ENCODE data around the gene CSH2. TPM values are rescaled to one million over a fixed set of nuclear protein-coding genes. Genes with fewer than 3 reads are reported as not detected.
"Not testable (repeated sequence)": the region's sequence is repeated elsewhere in the genome, so short reads cannot be mapped to it uniquely, and the experiment has no call there.

Gene CSH2
- total and polyA plus RNA-seq, 3 experiments from 2014 or later = not detected

DNA sequence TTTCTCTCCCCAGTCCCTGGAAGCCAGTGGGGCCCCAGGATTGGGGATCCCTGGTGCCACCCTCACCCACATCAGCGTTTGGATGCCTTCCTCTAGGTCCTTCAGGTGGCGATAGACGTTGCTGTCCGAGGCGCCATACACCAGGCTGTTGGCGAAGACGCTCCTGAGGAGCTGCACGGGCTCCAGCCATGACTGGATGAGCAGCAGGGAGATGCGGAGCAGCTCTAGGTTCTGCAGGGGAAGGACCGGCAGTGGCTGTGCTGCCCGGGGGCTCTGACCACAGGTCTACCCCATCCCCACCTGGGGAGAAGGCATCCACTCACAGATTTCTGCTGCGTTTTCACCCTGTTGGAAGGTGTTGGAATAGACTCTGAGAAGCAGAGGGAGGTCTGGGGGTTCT lies 7.2 kb upstream of the CSH2 start:
- H3K27me3 ChIP-seq (ENCODE audit: insufficient read depth, low read length, poor library complexity, severe bottlenecking) = no peaks in the 10 kb centered on the region
- H3K9me3 Mint-ChIP-seq = no peaks in the 10 kb centered on the region
- no peaks in the 10 kb centered on the region for H3K36me3 ChIP-seq (ENCODE audit: insufficient read depth, low read length)
- ChIA-PET CTCF (interaction anchor here (1.7 kb wide), 1 partner anchor 9 kb away, joined by 7 read pairs; no protein-coding TSS in a partner anchor), POLR2A (no interaction called here)
- H3K4me1 ChIP-seq (ENCODE audit: insufficient read depth, low read length) = no peaks in the 10 kb centered on the region
- H3K4me1 Mint-ChIP-seq = peaks cover 0 to 3% (median 0%) of the 10 kb centered on the region in 3 donors
- H3K27ac ChIP-seq (ENCODE audit: low read depth, low read length) = no peak overlapping the region
- no peak for DNase-seq
- H3K27me3 Mint-ChIP-seq = peaks cover 4 to 10% of the 10 kb centered on the region in 2 donors
- no peak overlapping the region for H3K4me3 Mint-ChIP-seq
- no peak overlapping the region for H3K4me3 ChIP-seq (ENCODE audit: low read length)
- H3K9me3 ChIP-seq (ENCODE audit: low read length) = no peaks in the 10 kb centered on the region
- no peaks in the 10 kb centered on the region for H3K36me3 Mint-ChIP-seq
- no peak overlapping the region for H3K27ac Mint-ChIP-seq

DNA sequence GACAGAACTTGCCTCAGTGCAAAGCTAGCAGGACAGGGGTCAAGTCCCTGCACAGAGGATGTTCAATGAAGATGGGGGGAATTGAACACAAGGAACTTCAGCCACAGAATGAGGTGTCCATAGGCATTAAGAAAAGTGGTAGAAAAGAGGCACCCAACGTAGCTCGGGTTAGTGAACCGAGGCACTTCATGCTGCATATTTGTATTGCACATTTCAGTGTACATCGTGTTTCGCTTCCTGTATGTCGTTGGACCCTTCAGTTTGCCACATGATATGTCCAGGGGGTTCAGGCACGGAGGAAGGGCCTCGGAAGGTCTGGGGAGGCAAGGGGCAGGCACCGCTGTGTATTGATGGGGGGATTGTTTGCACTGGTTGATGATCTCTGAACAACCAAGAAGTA lies 4.9 kb upstream of the CSH2 start:
- H3K27me3 Mint-ChIP-seq = peaks cover 4 to 10% of the 10 kb centered on the region in 2 donors
- not testable (repeated sequence) for H3K27me3 ChIP-seq (ENCODE audit: insufficient read depth, low read length, poor library complexity, severe bottlenecking); H3K9me3 Mint-ChIP-seq; H3K36me3 Mint-ChIP-seq; H3K9me3 ChIP-seq (ENCODE audit: low read length); H3K4me3 Mint-ChIP-seq; H3K4me1 Mint-ChIP-seq; H3K4me3 ChIP-seq (ENCODE audit: low read length); H3K27ac Mint-ChIP-seq; H3K4me1 ChIP-seq (ENCODE audit: insufficient read depth, low read length); H3K36me3 ChIP-seq (ENCODE audit: insufficient read depth, low read length); DNase-seq; H3K27ac ChIP-seq (ENCODE audit: low read depth, low read length)
- CTCF ChIA-PET = interaction anchor here (1.3 to 2.2 kb wide), 4 partner anchors 11 to 41 kb away, joined by 3 to 9 read pairs (median 4); no protein-coding TSS in a partner anchor
- POLR2A ChIA-PET = interaction anchor here (0.6 kb wide), 1 partner anchor 169 kb away, joined by 3 read pairs; no protein-coding TSS in a partner anchor

GRCh38 chr17:63874693-63875092 lies 1.2 kb upstream of the CSH2 start:
- not testable (repeated sequence) for H3K9me3 Mint-ChIP-seq

GRCh38 chr17:63874061-63874626 lies 667 bp upstream of the CSH2 start:
- POLR2A ChIA-PET; CTCF ChIA-PET; H3K27me3 ChIP-seq (ENCODE audit: insufficient read depth, low read length, poor library complexity, severe bottlenecking): not testable (repeated sequence)

More at GRCh38 chr17:63874693-63875092, 1.2 kb upstream of the CSH2 start:
- H3K27me3 Mint-ChIP-seq; H3K36me3 ChIP-seq (ENCODE audit: insufficient read depth, low read length); H3K4me1 ChIP-seq (ENCODE audit: insufficient read depth, low read length); H3K4me3 ChIP-seq (ENCODE audit: low read length); H3K36me3 Mint-ChIP-seq; H3K27ac Mint-ChIP-seq; POLR2A ChIA-PET; H3K27me3 ChIP-seq (ENCODE audit: insufficient read depth, low read length, poor library complexity, severe bottlenecking); H3K4me3 Mint-ChIP-seq; H3K9me3 ChIP-seq (ENCODE audit: low read length); DNase-seq; H3K4me1 Mint-ChIP-seq; H3K27ac ChIP-seq (ENCODE audit: low read depth, low read length); CTCF ChIA-PET: not testable (repeated sequence)

GRCh38 chr17:63871646-63872365 lies 1.7 kb downstream of the CSH2 start:
- H3K27ac ChIP-seq (ENCODE audit: low read depth, low read length); H3K9me3 Mint-ChIP-seq; H3K4me1 Mint-ChIP-seq; POLR2A ChIA-PET; H3K36me3 ChIP-seq (ENCODE audit: insufficient read depth, low read length); H3K4me3 ChIP-seq (ENCODE audit: low read length); H3K27ac Mint-ChIP-seq; H3K9me3 ChIP-seq (ENCODE audit: low read length); H3K36me3 Mint-ChIP-seq; H3K4me3 Mint-ChIP-seq; H3K27me3 ChIP-seq (ENCODE audit: insufficient read depth, low read length, poor library complexity, severe bottlenecking); H3K27me3 Mint-ChIP-seq; H3K4me1 ChIP-seq (ENCODE audit: insufficient read depth, low read length); CTCF ChIA-PET; DNase-seq: not testable (repeated sequence)

More at GRCh38 chr17:63874061-63874626, 667 bp upstream of the CSH2 start:
- not testable (repeated sequence) for H3K36me3 ChIP-seq (ENCODE audit: insufficient read depth, low read length); H3K27me3 Mint-ChIP-seq; H3K9me3 ChIP-seq (ENCODE audit: low read length); H3K27ac ChIP-seq (ENCODE audit: low read depth, low read length); H3K4me1 Mint-ChIP-seq; H3K27ac Mint-ChIP-seq; DNase-seq; H3K4me3 ChIP-seq (ENCODE audit: low read length); H3K9me3 Mint-ChIP-seq; H3K4me1 ChIP-seq (ENCODE audit: insufficient read depth, low read length); H3K4me3 Mint-ChIP-seq; H3K36me3 Mint-ChIP-seq

DNA sequence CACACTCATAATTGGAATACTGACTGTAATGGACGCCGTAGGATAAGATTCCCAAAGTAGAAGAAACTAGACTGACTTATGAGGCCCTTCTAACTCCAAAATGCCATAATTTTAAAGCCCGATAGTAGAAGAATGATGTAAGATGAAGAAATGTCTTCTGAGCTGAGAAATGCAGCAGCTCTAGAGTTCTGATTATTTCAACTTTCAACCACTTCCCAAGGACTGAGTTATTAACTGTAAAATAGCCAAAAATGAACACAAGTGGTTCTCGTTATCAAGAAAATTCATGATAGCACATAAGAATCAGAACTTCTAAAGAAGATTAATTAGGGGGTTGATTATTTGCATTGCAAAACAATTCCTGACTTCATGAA lies 3.2 kb downstream of the CSH2 start:
- H3K4me3 Mint-ChIP-seq; H3K27me3 ChIP-seq (ENCODE audit: insufficient read depth, low read length, poor library complexity, severe bottlenecking); H3K9me3 ChIP-seq (ENCODE audit: low read length); H3K27ac Mint-ChIP-seq; H3K4me1 Mint-ChIP-seq; H3K27ac ChIP-seq (ENCODE audit: low read depth, low read length); H3K4me1 ChIP-seq (ENCODE audit: insufficient read depth, low read length); H3K27me3 Mint-ChIP-seq; H3K36me3 Mint-ChIP-seq; DNase-seq; POLR2A ChIA-PET; H3K36me3 ChIP-seq (ENCODE audit: insufficient read depth, low read length); H3K4me3 ChIP-seq (ENCODE audit: low read length); H3K9me3 Mint-ChIP-seq: not testable (repeated sequence)
- CTCF ChIA-PET = interaction anchor here (1.1 kb wide), 1 partner anchor 12 kb away, joined by 3 read pairs; no protein-coding TSS in a partner anchor

GRCh38 chr17:63869491-63870291 lies 3.8 kb downstream of the CSH2 start:
- H3K9me3 ChIP-seq (ENCODE audit: low read length); H3K4me1 Mint-ChIP-seq; H3K36me3 ChIP-seq (ENCODE audit: insufficient read depth, low read length); H3K27ac Mint-ChIP-seq; H3K27ac ChIP-seq (ENCODE audit: low read depth, low read length); POLR2A ChIA-PET; H3K4me3 ChIP-seq (ENCODE audit: low read length); H3K4me1 ChIP-seq (ENCODE audit: insufficient read depth, low read length); H3K36me3 Mint-ChIP-seq; H3K27me3 ChIP-seq (ENCODE audit: insufficient read depth, low read length, poor library complexity, severe bottlenecking); H3K27me3 Mint-ChIP-seq; H3K4me3 Mint-ChIP-seq; DNase-seq; H3K9me3 Mint-ChIP-seq: not testable (repeated sequence)
- CTCF ChIA-PET = interaction anchor here (1.1 kb wide), 1 partner anchor 11 kb away, joined by 3 read pairs; no protein-coding TSS in a partner anchor

DNA sequence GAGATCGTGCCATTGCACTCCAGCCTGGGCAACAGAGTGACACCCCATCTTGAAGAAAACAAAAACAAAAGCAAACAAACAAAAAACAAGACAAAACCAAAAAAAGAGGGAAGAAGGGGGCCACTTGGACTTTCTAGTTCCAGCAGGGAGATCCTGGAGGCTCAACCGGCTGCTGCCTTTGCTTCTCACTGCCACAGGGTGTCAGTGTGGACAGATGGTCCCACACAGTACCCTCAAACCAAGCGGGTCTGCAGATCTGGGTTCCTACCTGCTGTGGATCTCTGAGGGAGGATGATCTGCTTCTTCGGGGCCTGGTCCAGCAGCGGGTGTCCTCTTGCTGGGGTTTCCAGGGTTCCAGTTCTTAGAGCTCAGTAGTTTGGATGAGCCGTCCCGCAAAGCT lies 6.9 kb downstream of the CSH2 start:
- H3K27me3 Mint-ChIP-seq; H3K27me3 ChIP-seq (ENCODE audit: insufficient read depth, low read length, poor library complexity, severe bottlenecking); H3K4me3 ChIP-seq (ENCODE audit: low read length); DNase-seq; H3K9me3 Mint-ChIP-seq; H3K27ac Mint-ChIP-seq; POLR2A ChIA-PET; H3K9me3 ChIP-seq (ENCODE audit: low read length); H3K4me3 Mint-ChIP-seq; H3K36me3 Mint-ChIP-seq; H3K4me1 Mint-ChIP-seq; H3K4me1 ChIP-seq (ENCODE audit: insufficient read depth, low read length); H3K27ac ChIP-seq (ENCODE audit: low read depth, low read length); H3K36me3 ChIP-seq (ENCODE audit: insufficient read depth, low read length): not testable (repeated sequence)
- CTCF ChIA-PET = interaction anchor here (0.9 to 2.9 kb wide), 8 partner anchors 12 to 53 kb away, joined by 3 to 15 read pairs (median 6); partner anchors contain the start of gene GH2

Measured in CD8-positive, alpha-beta memory T cell (primary cell).